GM18526 (cell line): Measurements from ENCODE around the gene TP53I11.

Source experiments
- POLR2A ChIP-seq: IDR thresholded peaks from 3 replicates; pipeline ENCODE4 v1.6.1; 2011; ENCODE audit not compliant: insufficient read length; ENCODE audit errors: extremely low read depth

TP53I11 gene

GRCh38 chr11:44901786-44902185 lies 48.9 kb downstream of the TP53I11 start:
- no peak for TF ChIP-seq POLR2A

- TF ChIP-seq POLR2A: no peak
Measured at GRCh38 chr11:44901120-44901633, 49.5 kb downstream of the TP53I11 start.

- no peak for TF ChIP-seq POLR2A
Measured at GRCh38 chr11:44899959-44900358, 50.7 kb downstream of the TP53I11 start.

GRCh38 chr11:44893846-44894617 lies 56.7 kb downstream of the TP53I11 start:
- no peak for TF ChIP-seq POLR2A

- TF ChIP-seq POLR2A: no peak
Measured at GRCh38 chr11:44893308-44893822, 57.3 kb downstream of the TP53I11 start.

- no peak for TF ChIP-seq POLR2A
Measured at GRCh38 chr11:44892843-44893242, 57.8 kb downstream of the TP53I11 start.

- TF ChIP-seq POLR2A: no peak
Measured at GRCh38 chr11:44889266-44889665, 61.4 kb downstream of the TP53I11 start.

- no peak for TF ChIP-seq POLR2A
Measured at GRCh38 chr11:44887636-44888035, 63.0 kb downstream of the TP53I11 start.

- TF ChIP-seq POLR2A: no peak
Measured at GRCh38 chr11:44886790-44887140, 63.9 kb downstream of the TP53I11 start.

GRCh38 chr11:44885919-44886789 lies 64.5 kb downstream of the TP53I11 start:
- TF ChIP-seq POLR2A: no peak

GRCh38 chr11:44885065-44885810 lies 65.4 kb downstream of the TP53I11 start:
- TF ChIP-seq POLR2A: no peak

GRCh38 chr11:44884056-44884455 lies 66.6 kb downstream of the TP53I11 start:
- TF ChIP-seq POLR2A: no peak

- TF ChIP-seq POLR2A: no peak
Measured at GRCh38 chr11:44883277-44883676, 67.4 kb downstream of the TP53I11 start.
